ENCODE results near the gene GAS2L3.

- no peak for TF ChIP-seq POLR2AphosphoS5 (IDR thresholded peaks at IDR 0.05; ENCODE audit: borderline replicate concordance, low read depth, low read length)
- TF ChIP-seq EZH2 (IDR thresholded peaks at IDR 0.05) = no peak
- no peak for TF ChIP-seq FOXP2 (optimal IDR thresholded peaks at IDR 0.05; ENCODE audit: control extremely low read depth, extremely low read length, insufficient read depth)
Observed at GRCh38 chr12:100656141-100656540, 82.7 kb downstream of the GAS2L3 start.
